AG20443 (cell line): Measurements from ENCODE around the gene ERFL.
"Not testable (repeated sequence)": the region's sequence is repeated elsewhere in the genome, so short reads cannot be mapped to it uniquely, and the experiment has no call there.

Experiments
- DNase-seq: peaks from one replicate; pipeline ENCODE4 v3.0.0; 2012; ENCODE audit warnings: low spot score, mixed read lengths

Gene ERFL

DNA sequence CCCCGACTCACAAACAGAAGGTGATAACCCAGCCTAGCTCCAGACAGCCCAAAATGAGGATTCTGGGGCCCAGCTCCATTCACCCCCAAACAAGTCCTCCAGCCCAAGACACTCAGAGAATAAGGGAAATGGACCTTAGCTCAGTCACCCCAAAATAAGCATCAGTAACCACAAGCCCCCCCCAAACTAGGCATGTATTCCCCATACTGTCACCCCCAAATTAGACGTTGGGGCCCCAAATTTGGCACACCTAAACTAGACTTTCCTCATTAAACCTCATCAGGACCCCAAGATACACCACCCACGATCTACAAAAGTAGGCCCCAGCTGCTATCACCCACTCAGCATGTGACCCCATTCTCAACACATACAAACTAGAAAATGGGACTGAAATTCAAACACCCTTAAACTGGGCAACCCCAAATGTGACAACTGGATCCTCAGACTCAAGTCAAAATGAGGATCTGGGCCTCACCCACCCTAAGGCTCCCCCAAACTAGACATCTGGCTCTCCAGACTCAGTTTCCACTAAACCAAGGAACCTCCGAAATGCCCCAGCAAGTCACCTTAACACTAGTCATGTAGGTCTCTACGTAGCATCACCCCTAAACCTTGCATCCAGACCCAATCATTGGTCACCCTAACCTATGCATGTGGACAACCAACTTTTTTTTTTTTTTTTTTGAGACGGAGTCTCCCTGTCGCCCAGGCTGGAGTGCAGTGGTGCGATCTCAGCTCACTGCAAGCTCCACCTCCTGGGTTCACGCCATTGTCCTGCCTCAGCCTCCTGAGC, 13.4 kb upstream of the ERFL start:
- DNase-seq = no peak

DNA sequence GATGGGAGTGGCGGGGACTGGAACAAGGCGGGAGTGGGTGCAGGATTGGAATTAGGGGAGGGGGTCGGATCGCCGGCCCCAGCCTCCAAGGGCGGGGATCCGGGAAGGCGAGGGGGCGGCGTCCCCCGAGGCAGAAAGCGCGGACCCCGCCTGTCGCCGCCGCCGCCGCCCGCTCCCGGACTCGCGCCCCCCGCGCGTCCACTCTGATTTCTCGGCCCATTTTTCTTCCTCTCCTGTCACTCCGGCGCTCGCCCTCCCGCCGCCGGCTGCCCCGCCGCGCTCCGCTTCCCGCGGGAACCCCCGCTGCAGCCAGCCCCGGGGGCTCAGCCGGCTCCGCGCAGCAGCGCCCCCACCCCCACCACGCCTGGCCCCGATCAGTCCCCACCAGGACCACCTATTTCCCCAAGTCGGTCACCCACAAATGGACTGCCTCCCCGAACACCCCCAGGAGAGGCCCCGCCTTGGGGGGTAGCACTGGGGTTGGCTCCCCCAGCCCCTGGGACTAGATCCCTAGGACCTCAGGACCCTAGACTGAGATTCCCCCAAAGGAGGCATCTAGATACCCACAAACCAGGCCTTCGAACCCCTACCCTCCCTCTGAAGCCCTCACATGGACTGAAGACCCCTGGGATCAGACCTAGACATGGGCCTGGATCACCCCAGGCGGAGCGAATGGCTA, 12.6 kb upstream of the ERFL start:
- DNase-seq = no peak

DNA sequence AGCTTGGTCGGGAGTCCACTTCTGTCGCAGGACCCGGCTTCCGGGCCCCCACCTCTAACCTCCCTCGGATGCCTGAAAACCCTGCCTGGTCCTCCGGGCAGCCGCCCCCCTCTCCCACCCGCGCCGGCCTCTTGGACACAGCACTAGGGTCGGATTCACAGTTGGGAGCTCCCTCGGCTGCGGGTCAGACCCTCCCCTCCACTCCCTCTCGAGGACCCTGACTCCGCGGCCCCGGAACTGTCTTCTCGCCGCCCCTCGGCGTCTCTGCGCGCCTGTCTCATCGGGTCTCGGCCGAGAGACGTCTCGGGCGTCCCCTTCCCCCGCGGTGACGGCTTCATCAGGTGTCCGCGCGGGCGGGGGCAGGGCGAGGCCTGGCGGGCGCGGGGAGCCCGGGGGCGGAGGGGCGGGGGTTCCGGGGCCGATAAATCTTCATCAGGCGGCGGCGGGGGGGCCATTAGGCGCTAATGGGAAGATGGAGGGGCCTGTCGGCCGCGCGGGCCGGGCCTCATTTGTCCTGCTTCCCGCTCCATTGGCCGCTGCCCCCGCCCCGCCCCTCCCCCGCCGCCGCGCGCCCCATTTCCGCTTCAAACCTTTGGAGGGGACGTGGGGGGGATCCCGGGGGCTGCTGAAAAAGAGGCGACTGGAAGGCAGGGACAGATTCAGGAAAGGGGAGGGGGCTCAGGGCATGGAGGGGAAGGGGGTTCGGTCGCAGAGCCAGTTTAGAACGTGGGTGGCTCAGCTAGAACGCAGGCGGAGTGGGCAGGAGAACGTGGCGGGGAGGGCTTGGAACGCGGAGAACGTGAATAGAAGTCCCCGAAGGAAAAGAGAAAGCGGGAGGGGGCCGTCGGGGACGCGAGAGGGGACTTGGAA, 11.8 kb upstream of the ERFL start:
- peak; percentile 63 for DNase-seq

DNA sequence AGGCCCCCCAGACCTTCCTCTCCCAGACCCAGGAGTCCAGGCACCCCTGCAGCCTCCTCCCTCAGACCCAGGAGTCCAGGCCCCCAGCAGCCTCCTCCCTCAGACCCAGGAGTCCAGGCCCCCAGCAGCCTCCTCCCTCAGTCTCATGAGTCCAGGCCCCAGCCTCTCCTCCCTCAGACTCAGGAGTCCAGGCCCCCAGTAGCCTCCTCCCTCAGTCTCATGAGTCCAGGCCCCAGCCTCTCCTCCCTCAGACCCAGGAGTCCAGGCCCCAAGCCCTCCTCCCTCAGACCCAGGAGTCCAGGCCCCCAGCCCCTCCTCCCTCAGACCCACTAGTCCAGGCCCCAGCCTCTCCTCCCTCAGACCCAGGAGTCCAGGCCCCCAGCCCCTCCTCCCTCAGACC, 11.0 kb upstream of the ERFL start:
- not testable (repeated sequence) for DNase-seq

DNA sequence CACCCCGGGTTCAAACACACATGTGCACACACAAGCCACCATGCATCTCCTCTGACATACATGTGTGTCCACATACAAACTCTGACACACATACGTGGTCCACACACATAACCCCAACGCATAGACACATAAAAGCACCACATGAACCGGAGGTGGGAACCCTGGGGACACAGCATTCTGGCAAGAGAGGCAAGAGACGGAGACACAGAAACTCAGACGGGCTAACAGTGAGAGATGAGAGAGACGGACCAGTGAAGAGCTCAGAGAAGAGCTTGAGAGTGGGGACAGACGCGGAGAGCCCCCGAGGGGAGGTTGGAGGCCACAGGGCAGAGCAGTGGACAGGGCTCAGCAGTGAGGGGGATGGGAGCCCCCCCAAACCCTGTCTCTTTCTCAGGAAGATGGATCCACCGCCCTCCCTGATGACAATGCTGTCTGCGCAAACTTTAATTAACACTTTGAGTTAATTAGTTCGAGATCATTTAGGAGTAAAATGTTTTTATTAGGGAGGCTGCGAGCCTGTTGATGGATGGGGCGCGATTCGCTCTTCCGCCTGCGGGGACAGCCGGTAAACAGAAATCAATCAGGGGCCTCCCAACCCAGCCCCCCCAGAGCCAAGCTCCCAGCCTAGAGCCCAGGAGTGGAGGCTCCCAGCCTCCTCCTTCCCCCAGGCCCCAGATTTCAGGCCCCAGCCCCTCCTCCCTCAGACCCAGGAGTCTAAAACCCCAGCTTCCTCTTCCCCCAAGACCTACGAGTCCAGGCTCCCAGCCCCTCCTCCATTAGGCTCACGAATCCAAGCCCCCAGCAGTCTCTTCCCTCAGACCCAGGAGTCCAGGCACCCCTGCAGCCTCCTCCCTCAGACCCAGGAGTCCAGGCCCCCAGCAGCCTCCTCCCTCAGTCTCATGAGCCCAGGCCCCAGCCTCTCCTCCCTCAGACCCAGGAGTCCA, 9.5 kb upstream of the ERFL start:
- no peak for DNase-seq

DNA sequence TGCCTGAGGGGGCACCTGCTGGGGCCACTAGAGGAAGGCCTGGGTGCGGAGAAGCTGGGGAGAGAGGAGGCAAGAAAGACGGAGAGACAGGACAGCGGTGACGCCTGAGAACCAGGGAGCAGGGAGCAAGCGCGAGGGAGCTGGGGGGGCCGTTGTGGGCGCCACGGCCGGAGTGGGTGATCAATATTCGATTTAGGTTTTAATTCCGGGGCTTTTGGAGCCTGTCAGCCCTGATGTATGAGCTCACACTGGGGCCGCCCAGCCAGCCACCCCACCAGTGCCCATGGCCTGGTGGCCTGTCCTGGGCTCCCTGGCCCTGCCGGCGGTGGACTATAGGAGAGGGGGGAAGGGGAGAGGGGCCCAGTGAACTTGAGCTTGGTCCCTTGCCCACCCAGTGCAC, 8.7 kb upstream of the ERFL start:
- DNase-seq = no peak

DNA sequence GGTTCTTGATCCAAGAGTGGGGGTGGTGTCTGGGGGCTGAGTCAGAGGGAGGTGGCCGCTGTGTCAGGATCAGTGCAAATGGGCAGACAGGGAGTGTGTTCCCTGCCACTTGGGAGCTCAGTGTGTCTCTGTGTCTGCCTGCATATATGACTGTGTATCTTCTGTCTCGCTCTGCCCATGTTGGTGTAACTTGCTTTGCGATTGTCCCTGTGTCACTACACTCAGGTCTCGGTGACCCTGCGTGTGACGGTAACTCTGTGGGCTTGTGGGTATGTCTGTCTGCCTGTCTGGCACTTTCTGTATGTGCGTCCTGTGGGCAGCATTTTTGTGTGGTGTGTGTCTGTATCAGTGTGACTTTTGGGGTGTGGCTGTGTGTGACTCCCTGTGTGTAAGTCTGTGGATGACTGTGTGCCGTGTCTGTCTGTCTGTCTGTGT, 8.2 kb upstream of the ERFL start:
- peak; percentile 72 for DNase-seq

DNA sequence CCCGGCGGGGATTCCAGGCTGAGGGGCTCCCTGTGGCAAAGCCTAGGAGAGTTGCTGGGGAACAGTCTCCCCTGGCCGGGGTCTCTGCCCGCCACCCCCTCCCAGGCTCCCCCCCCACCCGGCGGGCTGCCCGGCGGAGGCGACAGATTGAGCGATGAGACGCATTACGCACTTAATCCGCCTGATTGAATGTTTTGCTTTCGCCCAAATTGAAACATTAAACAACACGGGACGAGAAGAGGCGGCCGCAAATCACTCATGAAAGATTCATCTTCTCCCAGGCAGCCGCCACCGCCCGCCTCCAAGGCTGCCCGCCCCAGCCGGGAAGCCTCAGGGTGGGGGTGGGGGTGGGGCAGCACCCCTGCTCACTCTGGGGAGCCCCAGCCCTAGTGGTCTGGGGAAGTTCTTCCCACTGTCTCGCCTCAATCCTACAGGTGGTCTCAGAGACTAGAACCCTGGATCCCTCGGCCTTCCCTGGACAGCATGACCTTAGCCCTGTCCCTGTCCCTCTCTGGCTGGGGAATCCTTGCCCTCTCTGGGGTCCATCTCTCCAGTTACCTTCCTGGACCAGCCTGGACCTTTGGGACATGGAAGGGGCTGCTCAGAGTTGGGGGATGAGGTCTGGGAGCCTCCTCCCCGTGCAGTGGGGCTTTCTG, 7.6 kb upstream of the ERFL start:
- no peak for DNase-seq

DNA sequence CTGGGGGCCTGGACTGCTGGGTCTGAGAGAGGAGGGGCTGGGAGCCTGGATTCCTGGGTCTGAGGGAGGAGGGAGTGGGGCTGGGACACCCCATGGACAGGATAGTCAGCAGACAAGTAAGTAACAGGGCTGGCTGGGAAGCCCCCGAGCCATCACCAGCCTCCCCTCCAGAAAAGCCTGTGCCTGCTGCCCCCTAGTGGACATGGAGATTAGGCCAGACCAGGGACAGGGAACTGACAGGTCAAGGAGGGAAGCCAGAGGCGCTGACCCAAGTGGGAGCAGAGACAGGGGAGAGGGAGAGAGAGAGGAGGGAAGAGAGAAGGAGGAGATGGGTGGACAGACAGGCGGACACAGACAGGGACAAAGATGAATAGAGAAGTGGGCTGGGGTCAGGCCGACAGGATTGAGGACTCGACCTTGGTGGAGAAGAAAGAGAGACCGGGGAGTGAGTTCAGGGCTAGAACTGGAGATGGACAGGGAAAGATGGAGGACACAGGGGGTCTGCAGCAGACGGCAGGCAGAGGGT, 6.7 kb upstream of the ERFL start:
- peak; percentile 83 for DNase-seq

DNA sequence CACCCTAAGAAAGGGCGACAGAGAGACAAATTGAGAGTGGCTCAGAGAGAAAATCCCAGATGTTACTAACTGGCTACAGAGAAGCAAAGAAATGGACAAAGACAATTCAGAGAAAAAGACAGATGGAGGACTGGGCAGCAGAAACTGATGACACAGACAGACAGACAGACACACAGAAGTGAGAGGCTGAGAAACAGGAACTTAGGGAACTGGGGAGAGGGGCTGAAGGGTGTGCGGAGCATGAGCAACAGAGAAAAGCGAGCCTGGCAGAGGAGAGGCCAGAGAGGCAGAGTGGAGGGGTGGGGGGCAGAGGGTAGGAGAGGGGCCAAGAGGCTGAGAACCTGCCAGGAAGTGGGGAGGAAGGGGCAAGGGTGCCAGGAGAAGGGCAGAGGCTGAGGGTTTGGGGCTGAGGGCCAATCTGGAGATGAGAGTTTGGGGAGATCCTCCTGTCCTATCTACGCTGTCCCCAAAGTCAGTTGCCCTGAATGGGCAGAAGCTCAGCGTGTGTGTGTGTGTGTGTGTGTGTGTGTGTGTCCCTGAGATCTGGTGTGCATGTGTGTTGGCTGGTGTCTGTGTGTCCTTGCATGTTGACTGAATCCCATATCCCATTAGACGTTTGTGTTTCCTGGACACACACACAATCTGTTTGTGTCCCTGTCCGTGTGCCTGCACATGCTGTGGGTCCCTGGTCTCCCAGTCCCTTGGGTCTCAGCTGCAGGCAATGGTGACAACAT, 5.6 kb upstream of the ERFL start:
- DNase-seq = no peak

DNA sequence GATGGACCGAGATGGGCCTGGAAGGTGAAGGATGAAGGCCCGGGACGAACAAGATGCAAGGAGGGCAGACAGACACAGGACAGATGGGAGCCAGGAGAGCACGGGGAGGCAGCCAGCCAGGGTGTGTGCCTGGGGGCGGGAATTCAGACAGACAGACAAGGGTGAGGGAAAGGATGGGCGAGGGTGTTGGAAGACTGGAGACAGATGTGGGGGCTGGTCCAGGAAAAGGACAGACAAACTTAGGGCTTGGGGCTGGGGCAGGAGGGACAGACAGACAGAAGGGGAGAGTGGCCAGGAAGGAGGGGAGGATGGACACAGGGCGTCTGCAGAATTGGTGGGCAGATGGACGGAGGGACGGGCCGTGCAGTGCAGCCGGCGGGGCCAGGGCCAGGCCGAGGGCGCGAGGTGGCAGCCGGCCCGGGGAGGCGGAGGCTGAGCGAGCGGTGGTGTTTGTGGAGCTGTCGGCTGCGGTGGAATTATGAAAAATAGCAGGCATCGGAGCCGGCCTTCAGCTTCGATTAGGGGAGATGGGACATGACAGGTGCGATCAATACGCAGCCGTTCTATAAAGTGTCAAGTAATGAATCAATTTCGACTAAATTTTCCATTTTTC, 4.6 kb upstream of the ERFL start:
- peak; percentile 72 for DNase-seq

DNA sequence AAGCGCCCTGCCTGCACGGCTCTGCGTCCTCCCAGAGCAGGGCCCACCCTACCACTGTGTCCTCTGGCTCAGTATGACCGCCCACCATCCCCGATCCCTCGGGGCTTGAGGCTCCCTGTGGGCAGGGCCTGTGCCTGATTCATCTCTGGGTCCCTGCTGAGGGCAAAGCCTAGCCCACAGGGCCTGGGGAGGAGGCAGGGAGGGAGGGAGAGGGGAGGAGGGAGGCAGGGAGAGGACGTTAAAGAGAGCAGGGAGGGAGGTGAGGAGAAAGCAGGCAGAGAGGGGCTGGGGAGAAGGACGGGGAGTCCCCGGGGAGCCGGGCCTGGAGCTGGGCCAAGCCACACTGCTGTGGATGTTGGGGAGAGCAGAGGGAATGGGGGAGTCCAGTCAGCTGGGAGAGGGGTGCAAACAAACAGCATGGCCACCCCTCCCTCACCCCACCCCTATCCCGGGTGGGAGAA, 4.0 kb upstream of the ERFL start:
- no peak for DNase-seq

DNA sequence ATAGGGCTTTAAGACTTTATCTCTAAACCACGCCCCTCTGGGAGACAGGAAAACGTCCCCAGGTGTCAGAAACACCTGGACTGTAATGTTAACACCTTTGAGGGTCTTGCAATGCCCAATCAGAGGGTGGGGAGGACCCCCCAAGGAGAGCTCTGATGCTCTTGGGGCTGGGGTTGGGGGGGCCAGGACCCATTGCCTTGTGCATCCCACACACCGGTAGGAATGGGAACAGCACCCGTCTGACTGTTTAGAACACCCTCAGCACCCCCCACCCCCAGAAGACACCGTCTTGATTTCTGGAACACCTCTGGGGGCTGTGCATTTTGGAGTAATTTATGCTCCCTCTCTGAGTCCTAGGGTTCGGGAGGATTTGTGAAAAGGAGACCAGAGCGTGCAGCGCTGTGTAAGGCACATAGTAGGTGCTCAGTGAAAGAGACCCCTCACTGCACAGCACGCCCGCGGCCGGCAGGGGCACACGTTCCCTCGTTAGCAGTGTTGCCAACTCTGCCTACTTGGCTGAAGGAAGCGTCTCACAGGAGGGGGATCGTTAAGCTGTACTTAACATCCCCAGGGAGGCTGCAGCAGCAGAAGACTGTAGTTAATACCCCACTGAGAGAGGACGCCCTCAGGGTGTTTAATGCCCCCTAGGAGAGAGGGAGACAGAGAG, 2.8 kb upstream of the ERFL start:
- no peak for DNase-seq

DNA sequence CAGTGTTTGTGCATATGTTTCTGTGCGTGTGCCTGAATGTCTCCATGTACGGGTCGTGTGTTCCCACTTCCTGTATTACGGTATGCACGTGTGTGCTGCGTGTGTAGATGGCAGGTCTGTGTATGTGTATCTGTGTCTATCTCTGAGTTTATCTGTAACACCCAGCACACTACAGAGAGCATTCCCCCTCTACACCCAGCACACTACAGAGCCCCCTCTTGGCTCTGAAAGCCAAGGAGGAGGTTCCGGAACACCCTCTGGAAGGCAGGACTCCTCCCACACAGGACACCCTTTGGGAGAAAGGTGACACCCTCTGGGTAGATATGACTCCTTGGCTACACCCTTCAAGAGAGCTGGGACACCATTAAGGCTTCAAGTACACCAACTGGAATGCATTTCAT, 2.1 kb upstream of the ERFL start:
- no peak for DNase-seq

DNA sequence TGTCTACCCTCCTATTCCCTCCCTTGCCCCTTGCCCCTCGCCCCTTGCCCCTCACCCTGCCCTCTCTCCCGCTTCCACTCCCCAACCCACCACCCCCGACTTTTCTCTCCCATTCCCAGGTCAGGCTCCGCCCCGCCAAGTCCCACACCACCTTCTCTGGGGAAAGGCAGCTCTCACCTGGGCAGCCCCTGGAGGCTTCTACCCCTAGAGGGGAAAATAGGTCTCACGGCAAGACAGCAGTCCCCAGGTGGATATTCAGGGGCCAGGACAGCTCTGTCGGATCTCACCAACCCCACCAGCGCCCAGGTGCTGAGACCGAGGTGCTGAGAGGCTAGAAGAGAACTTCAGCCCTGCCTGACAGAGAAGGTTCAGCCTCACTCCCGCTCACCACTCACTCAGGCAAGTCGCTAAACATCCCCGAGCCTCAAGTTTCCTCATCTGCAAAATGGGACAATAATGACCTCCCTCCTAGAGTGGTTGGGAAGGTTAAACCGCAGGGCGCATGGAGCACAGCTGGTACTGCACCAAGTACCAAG, 1.4 kb upstream of the ERFL start:
- no peak for DNase-seq

DNA sequence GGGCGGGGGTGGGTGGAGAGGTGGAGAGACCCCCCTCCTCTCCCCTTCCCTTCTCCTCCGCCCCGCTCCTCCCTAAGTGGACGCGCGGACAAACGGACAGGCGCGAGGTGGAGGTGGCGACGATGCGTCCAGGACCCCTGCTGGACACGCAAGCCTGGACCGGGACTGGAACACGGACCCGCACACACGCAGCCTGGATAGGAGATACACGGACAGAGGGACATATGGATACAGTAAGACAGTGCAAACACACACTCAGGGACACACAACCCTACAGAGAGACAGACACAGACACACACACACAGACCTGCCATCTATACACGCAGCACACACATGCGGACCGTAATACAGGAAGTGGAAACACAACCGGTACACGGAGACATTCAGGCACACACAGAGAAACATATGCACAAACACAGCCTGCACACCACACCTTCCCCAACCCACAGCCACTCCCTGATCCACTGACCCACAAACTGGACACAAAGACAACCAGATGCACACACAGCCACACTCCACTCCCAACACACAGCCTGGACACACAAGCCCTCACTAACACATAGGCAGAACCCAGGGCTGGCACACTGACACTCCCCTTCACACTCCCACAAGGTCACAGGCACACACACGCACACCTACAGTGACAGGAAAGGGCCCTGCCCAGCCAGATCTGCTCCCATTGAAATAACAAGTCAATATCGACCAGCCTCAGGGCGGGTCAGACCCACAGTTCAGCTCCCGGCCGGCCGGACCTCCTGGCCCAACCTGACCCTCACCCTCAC, 696 bp upstream of the ERFL start:
- DNase-seq = no peak

DNA sequence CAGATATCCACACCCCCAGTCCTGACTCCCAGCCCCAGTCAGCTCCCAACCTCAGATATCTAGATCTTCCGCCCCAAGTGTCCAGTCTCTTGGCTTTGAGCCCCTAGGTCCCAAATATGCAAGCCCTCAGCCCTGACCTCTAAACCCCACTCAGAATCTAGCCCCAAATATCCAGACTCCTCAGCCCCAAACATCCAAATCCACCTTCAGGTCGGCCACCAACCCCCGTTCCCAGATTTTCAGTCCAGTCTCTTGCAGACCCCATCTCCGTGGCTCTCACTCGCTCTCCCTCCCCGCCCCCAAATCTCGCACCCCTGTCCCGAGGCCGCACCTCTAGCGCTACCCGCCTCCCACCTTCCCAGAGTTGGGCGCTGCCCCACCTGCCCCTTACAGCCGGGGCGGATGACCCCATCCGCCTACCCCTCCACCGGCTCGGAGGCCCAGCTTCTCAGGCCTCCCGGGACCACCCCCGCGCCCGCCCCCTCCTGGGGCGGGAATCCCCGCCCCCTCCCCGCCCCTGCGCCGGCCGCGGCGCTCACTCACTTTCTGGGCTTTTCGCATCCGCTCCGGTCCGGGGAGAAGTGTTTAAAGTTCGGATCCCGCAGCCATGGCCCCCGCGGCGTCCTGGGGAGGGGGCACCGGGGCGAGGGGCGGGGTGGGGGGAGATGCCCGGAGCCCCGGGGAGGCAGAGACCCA, 604 bp downstream of the ERFL start:
- DNase-seq = no peak
